Measurements from ENCODE around the gene RUNX1. TPM values are rescaled to one million over a fixed set of nuclear protein-coding genes. Genes with fewer than 3 reads are reported as not detected.

The RUNX1 gene
- total RNA-seq, 1 experiment from 2014 or later: 95.4 TPM

GRCh38 chr21:34825101-34825500 lies 224.0 kb downstream of the RUNX1 start:
- CTCF ChIA-PET: interaction anchor here (0.6 to 1.2 kb wide), 2 partner anchors 21 to 79 kb away, joined by 3 read pairs; no protein-coding TSS in a partner anchor
- intact Hi-C loops (cut with micrococcal nuclease; ENCODE audit: unreplicated experiment): no loop called here
- DNase-seq: no peak
- TF ChIP-seq CTCF (IDR thresholded peaks at IDR 0.05; ENCODE audit: unreplicated experiment): no peak
- Mint-ChIP-seq H3K27ac (ENCODE audit: unreplicated experiment) (no peak overlapping the region), H3K4me3 (ENCODE audit: low read depth, unreplicated experiment) (no peak overlapping the region), H3K27me3 (ENCODE audit: unreplicated experiment) (no peaks in the 10 kb centered on the region), H3K4me1 (ENCODE audit: low read depth, unreplicated experiment) (peaks cover 8% of the 10 kb centered on the region), H3K9me3 (ENCODE audit: low read depth, unreplicated experiment) (no peaks in the 10 kb centered on the region), H3K36me3 (ENCODE audit: insufficient read depth, unreplicated experiment) (peaks cover 43% of the 10 kb centered on the region)
- BruUV-seq (replicated peaks): no TSS peak

- CTCF ChIA-PET: interaction anchor here (0.6 to 1.2 kb wide), 2 partner anchors 21 to 79 kb away, joined by 3 read pairs; no protein-coding TSS in a partner anchor
- Mint-ChIP-seq H3K4me1 (ENCODE audit: low read depth, unreplicated experiment) (peaks cover 8% of the 10 kb centered on the region), H3K36me3 (ENCODE audit: insufficient read depth, unreplicated experiment) (peaks cover 49% of the 10 kb centered on the region), H3K4me3 (ENCODE audit: low read depth, unreplicated experiment) (no peak overlapping the region), H3K27me3 (ENCODE audit: unreplicated experiment) (no peaks in the 10 kb centered on the region), H3K27ac (ENCODE audit: unreplicated experiment) (peak overlapping the region; percentile 39), H3K9me3 (ENCODE audit: low read depth, unreplicated experiment) (no peaks in the 10 kb centered on the region)
- no peak for TF ChIP-seq CTCF (IDR thresholded peaks at IDR 0.05; ENCODE audit: unreplicated experiment)
- DNase-seq: no peak
- BruUV-seq (replicated peaks): no TSS peak
- intact Hi-C loops (cut with micrococcal nuclease; ENCODE audit: unreplicated experiment): no loop called here
These were observed 224.8 kb downstream of the RUNX1 start for GRCh38 chr21:34824314-34824713.

- DNase-seq: no peak
- CTCF ChIA-PET: no interaction called here
- Mint-ChIP-seq H3K36me3 (ENCODE audit: insufficient read depth, unreplicated experiment) (peaks cover 52% of the 10 kb centered on the region), H3K9me3 (ENCODE audit: low read depth, unreplicated experiment) (no peaks in the 10 kb centered on the region), H3K4me1 (ENCODE audit: low read depth, unreplicated experiment) (peaks cover 8% of the 10 kb centered on the region), H3K27ac (ENCODE audit: unreplicated experiment) (no peak overlapping the region), H3K27me3 (ENCODE audit: unreplicated experiment) (no peaks in the 10 kb centered on the region), H3K4me3 (ENCODE audit: low read depth, unreplicated experiment) (no peak overlapping the region)
- BruUV-seq (replicated peaks): no TSS peak
- TF ChIP-seq CTCF (IDR thresholded peaks at IDR 0.05; ENCODE audit: unreplicated experiment): no peak
- intact Hi-C loops (cut with micrococcal nuclease; ENCODE audit: unreplicated experiment): no loop called here
These were observed 226.2 kb downstream of the RUNX1 start for GRCh38 chr21:34822942-34823341.

GRCh38 chr21:34822168-34822567 lies 226.9 kb downstream of the RUNX1 start:
- Mint-ChIP-seq H3K4me1 (ENCODE audit: low read depth, unreplicated experiment) (peaks cover 5% of the 10 kb centered on the region), H3K9me3 (ENCODE audit: low read depth, unreplicated experiment) (no peaks in the 10 kb centered on the region), H3K4me3 (ENCODE audit: low read depth, unreplicated experiment) (no peak overlapping the region), H3K36me3 (ENCODE audit: insufficient read depth, unreplicated experiment) (peaks cover 46% of the 10 kb centered on the region), H3K27ac (ENCODE audit: unreplicated experiment) (no peak overlapping the region), H3K27me3 (ENCODE audit: unreplicated experiment) (no peaks in the 10 kb centered on the region)
- CTCF ChIA-PET: no interaction called here
- no TSS peak for BruUV-seq (replicated peaks)
- intact Hi-C loops (cut with micrococcal nuclease; ENCODE audit: unreplicated experiment): no loop called here
- TF ChIP-seq CTCF (IDR thresholded peaks at IDR 0.05; ENCODE audit: unreplicated experiment): no peak
- DNase-seq: no peak
